ENCODE results near the gene C2CD5. TPM values are rescaled to one million over a fixed set of nuclear protein-coding genes. Genes with fewer than 3 reads are reported as not detected.

C2CD5 gene
- total RNA-seq, 1 donor from 2014 or later, result 49.5 TPM

- peaks cover 50% of the 10 kb centered on the region for H3K36me3 Mint-ChIP-seq
- H3K27me3 Mint-ChIP-seq, result no peaks in the 10 kb centered on the region
- TF ChIP-seq, protein P1, sequence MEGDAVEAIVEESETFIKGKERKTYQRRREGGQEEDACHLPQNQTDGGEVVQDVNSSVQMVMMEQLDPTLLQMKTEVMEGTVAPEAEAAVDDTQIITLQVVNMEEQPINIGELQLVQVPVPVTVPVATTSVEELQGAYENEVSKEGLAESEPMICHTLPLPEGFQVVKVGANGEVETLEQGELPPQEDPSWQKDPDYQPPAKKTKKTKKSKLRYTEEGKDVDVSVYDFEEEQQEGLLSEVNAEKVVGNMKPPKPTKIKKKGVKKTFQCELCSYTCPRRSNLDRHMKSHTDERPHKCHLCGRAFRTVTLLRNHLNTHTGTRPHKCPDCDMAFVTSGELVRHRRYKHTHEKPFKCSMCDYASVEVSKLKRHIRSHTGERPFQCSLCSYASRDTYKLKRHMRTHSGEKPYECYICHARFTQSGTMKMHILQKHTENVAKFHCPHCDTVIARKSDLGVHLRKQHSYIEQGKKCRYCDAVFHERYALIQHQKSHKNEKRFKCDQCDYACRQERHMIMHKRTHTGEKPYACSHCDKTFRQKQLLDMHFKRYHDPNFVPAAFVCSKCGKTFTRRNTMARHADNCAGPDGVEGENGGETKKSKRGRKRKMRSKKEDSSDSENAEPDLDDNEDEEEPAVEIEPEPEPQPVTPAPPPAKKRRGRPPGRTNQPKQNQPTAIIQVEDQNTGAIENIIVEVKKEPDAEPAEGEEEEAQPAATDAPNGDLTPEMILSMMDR (conservative IDR thresholded peaks at IDR 0.05), result no peak
- DNase-seq (ENCODE audit: extremely low spot score, unreplicated experiment), result no peak
- H3K4me1 Mint-ChIP-seq (ENCODE audit: unreplicated experiment), result no peaks in the 10 kb centered on the region
- H3K4me3 Mint-ChIP-seq, result no peak overlapping the region
- H3K27ac Mint-ChIP-seq, result no peak overlapping the region
- no peaks in the 10 kb centered on the region for H3K9me3 Mint-ChIP-seq
These were observed 8.9 kb downstream of the C2CD5 start for GRCh38 chr12:22535478-22535877.

DNA sequence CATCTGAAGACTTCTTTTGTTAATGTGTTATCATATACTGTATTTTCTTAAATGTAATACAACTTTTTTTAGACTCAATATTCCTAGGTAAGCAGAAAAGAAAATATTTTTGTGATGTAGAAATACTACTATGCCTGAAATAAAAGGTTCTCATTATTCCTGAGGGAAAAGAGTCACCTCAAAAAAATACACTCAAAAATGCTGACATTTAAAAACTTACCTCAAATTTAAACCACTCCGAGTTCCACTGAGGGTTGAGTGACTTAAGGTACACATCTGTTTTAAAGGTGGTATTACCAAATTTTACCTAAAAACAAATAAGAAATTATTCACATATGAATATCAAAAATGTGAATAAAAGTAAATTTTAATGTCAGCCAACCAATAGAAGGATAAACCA is 9.3 kb downstream of the C2CD5 start:
- no peaks in the 10 kb centered on the region for H3K27me3 Mint-ChIP-seq
- peaks cover 46% of the 10 kb centered on the region for H3K36me3 Mint-ChIP-seq
- no peak for DNase-seq (ENCODE audit: extremely low spot score, unreplicated experiment)
- no peaks in the 10 kb centered on the region for H3K4me1 Mint-ChIP-seq (ENCODE audit: unreplicated experiment)
- no peak overlapping the region for H3K27ac Mint-ChIP-seq
- TF ChIP-seq, protein P1 (conservative IDR thresholded peaks at IDR 0.05), result no peak
- no peak overlapping the region for H3K4me3 Mint-ChIP-seq
- no peaks in the 10 kb centered on the region for H3K9me3 Mint-ChIP-seq

GRCh38 chr12:22533155-22533554 is 11.2 kb downstream of the C2CD5 start:
- no peaks in the 10 kb centered on the region for H3K27me3 Mint-ChIP-seq
- H3K9me3 Mint-ChIP-seq, result no peaks in the 10 kb centered on the region
- no peaks in the 10 kb centered on the region for H3K4me1 Mint-ChIP-seq (ENCODE audit: unreplicated experiment)
- DNase-seq (ENCODE audit: extremely low spot score, unreplicated experiment), result no peak
- TF ChIP-seq, protein P1 (conservative IDR thresholded peaks at IDR 0.05), result no peak
- H3K27ac Mint-ChIP-seq, result no peak overlapping the region
- no peak overlapping the region for H3K4me3 Mint-ChIP-seq
- peaks cover 43% of the 10 kb centered on the region for H3K36me3 Mint-ChIP-seq

DNA sequence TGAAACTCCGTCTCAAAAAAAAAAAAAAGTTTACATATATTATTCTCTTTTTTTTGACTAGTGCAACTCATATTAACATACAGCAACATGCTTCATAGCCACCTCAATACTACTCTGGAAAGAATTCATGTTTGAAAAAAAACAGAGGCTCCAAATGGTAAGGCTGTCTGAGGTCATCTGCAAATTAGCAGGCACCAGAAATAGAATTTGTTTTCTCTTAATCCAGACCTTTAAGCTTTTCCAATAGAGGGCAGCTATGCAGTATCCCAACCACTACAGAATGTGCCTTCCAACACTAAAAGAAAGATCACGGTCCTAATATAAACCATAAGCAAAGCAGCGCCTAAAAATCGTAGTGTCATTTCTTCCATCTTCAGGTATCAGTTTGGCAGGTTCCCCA is 12.0 kb downstream of the C2CD5 start:
- Mint-ChIP-seq H3K27ac (no peak overlapping the region), H3K27me3 (no peaks in the 10 kb centered on the region), H3K9me3 (no peaks in the 10 kb centered on the region), H3K4me1 (ENCODE audit: unreplicated experiment) (no peaks in the 10 kb centered on the region), H3K36me3 (peaks cover 45% of the 10 kb centered on the region), H3K4me3 (no peak overlapping the region)
- DNase-seq (ENCODE audit: extremely low spot score, unreplicated experiment), result no peak
- TF ChIP-seq, protein P1 (conservative IDR thresholded peaks at IDR 0.05), result no peak

DNA sequence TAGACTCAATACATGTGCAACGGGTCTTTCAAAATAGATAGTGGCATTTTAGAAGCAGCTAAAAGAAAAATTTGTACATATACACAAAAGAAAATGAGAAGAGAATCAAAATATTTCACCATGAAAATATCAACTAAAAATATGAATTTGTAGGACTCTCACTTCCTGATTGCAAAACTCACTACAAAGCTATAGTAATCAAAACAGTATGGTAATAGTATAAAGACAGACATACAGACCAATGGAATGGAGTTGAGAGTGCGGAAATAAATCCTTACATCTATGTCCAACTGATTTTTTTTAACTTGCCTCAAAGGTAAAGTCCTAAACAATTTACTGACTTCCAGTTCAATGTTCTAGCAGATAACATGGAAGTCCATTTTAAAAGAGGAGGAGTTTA is 13.1 kb downstream of the C2CD5 start:
- H3K27me3 Mint-ChIP-seq, result no peaks in the 10 kb centered on the region
- no peak overlapping the region for H3K27ac Mint-ChIP-seq
- no peak for DNase-seq (ENCODE audit: extremely low spot score, unreplicated experiment)
- TF ChIP-seq, protein P1 (conservative IDR thresholded peaks at IDR 0.05), result no peak
- no peaks in the 10 kb centered on the region for H3K9me3 Mint-ChIP-seq
- no peak overlapping the region for H3K4me3 Mint-ChIP-seq
- H3K36me3 Mint-ChIP-seq, result peaks cover 41% of the 10 kb centered on the region
- H3K4me1 Mint-ChIP-seq (ENCODE audit: unreplicated experiment), result no peaks in the 10 kb centered on the region
